H4 (cell line): ENCODE measurements around the gene NOL4L. TPM values are rescaled to one million over a fixed set of nuclear protein-coding genes. Genes with fewer than 3 reads are reported as not detected.
"Not testable (repeated sequence)": the region's sequence is repeated elsewhere in the genome, so short reads cannot be mapped to it uniquely, and the experiment has no call there.

ENCODE experiments used
- DNase-seq: peaks from one replicate; pipeline ENCODE4 v3.0.0-alpha.2; 2015; ENCODE audit warnings: low spot score
- total RNA-seq: library from RNA; depleted of rRNA; stranded (reverse); fragments of >200 nt; shearing (Covaris generic); gene quantifications from 2 replicates; pipeline ENCODE4 v1.2.3, GENCODE V29; 2014

NOL4L gene
- total RNA-seq, 1 experiment from 2014 or later = 10.6 TPM

DNA sequence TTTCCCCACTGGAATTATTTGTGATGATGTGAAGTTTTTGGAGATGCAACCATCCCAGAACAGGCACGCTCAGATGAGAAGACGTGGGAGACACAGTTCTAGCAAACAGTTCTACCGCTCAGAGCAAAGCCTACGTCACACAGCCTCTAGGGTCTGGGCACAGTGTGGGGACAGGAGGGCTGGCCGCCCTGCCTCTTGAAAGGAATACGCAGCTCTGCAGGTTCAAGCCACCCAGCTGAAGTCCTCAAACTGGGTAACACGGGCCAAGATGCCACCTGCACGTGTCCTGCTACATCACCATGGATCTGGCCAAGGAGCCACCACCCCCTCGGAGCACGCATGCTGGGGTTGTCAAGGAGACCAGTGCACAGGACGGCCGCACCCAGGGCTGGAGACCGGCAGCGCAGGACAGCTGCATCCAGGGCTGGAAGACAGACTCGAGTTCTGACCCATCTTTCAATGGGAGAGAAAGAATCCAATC is 75.0 kb downstream of the NOL4L start:
- DNase-seq = no peak

GRCh38 chr20:32509639-32510066 is 75.5 kb downstream of the NOL4L start:
- DNase-seq = peak; percentile 36

- DNase-seq = no peak
Observed at GRCh38 chr20:32508775-32509119, 76.4 kb downstream of the NOL4L start.

DNA sequence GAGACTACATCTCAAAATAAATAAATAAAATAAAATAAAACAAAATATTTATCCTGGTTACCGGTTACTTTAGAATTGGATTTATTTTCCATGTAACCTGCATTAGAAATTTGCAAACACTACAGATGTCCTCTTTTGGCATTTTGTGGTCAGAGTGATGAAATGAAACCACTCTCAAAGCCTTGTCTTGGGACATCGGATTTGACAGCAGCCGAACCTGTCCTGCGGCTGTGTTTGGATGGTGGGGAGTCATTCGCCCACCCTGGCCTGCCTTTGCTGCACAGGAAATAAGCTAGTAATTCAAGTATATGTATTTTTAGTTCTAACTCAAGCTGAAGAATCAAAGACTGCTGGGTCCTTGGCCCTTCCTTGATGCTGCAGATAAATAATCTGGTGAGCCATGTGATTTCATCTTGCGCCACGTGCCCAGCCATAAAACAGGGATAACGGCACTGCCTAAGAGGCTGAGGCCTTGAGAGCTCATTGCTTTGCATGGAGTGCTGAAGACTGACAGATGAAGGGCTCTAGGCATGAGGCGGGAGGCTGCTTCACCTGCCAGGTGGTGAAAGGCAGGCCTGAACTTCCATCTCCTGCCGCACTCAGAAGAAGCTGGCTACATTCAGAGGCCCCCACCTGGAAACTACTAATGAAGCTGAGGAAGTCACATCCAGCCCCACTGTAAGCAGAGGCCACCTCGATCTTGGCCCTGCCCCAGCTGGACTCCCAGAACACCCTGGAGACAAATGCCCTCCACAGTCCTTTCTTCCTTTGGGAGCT is 76.9 kb downstream of the NOL4L start:
- no peak for DNase-seq

GRCh38 chr20:32506721-32507120 is 78.4 kb downstream of the NOL4L start:
- DNase-seq = no peak

DNA sequence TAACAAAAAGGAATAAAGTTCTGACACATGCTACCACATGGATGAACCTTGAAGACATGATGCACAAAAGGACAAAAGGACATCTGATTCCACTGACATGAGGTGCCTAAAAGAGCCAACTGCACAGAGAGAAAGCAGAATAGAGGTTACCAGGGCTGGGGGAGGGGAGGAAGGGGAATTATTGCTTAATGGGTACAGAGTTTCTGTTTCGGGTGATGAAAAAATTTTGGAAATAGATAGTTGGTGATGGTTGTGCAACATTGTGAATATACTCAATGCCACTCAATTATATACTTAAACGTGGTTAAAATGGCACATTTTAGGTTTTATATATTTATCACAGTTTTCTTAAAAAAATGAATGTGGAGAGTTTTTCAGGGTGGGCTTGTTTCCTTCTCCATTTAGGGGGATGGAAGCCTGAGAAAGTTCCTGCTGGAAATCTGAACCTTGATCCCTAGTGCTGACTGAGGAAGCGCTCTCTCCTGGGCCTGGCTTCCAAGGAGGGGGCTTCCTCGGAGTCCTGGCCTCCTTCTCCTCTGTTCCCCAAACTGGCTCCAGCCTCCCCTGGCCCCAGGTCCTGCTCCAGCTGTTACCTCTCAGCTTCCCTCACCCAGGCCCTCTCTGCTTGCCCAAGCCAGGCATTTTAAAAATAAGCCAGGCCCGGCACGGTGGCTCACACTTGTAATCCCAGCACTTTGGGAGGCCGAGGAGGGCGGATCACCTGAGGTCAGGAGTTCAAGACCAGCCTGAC is 79.2 kb downstream of the NOL4L start:
- DNase-seq = no peak

DNA sequence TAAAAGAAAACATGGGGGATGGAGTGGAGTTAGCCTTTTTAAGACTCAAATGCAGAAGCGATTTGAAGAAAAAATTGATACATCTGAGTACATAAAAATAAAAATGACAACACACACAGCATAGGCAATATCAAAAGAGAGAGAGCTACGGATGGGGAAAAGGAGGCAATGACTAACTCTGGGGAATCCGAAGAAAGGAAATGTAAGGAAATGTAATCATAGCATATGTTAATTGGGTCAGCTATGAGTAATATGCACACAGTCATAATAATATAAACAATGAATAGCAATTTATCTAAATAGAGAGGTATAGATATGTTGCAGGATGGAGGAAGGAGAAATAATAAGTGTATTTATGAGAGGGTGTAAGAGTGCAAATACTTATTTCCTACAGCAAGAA is 83.4 kb downstream of the NOL4L start:
- DNase-seq = no peak

DNA sequence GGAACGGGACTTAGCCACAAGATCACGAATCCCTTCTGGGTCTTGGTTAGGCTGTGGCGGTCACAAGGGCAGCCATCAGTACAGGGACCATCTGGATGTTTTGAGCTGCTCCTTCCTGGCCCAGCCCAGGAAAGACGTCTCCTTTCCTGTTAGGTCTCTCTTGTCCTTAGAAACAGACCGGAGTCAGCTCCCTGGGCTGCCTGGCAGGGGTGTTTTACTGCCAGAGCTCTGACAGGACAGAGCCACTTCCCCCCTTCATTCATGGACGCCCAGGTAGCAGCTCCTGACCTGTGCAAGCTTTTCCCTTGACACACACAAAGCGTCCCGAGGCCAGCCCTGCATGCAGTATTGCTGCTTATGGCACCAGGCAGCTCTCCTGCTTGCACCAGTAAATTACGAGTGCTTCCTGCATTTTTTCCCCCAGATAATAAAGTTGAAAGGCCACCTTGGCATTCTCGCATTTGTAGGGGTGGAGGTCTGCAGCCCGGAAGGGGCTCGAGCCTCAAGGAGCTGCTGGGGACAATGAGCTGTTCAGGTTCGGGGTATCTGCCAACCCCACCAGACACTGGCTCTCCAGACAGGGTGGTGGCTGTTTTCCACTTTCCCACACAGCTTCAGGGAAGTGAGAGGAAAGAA is 87.4 kb downstream of the NOL4L start:
- no peak for DNase-seq

DNA sequence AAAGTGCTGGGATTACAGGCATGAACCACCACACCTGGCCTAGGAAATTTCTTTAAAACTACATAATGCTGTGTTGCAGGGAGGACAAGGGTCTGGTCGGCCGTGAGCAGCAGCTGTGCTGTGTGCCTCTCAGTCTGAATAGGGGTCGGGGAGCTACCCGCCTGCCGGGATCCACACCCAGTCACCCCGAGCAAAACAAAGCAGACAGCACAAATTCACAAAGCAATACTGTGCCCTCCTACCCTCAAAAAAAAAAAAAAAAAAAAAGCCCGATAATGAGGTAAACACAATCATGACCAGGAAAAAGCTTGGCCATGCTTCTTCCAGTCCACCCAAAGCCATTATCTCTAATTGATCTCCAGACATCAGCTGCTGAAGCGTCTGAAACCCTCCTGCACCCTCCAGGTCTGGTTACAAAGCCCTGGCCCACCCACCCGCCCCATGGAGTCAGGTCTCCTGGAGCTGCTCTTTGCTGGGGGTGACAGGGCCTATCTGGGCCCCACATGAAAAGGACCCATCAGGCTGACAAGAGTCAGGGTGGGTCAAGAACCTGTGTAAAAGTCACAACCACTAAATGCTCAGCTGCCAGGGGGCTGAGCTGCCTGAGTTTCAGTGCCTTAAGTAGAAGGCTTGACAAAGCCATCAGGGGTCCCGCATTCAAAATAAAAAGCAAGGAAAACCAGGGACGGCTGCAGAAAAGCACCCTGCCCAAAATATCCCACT is 88.2 kb downstream of the NOL4L start:
- no peak for DNase-seq

- DNase-seq = no peak
Observed at GRCh38 chr20:32495949-32496348, 89.2 kb downstream of the NOL4L start.

DNA sequence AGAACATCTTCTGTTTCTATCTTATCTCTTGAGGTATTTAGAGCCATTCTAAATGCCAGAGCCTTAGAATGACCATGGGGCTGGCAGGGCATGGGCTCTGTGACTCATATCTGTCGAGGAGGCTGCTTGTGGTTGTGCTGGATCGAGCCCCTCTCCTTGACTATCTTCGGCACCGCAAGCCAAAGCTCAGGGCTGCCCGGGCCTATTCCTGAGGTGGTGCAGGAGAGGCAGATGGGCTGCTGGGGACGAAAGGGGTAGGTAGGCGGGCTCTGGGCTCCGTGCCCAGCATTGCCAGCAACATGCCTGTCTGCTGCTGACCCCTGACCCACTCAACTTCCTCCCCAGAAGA is 89.9 kb downstream of the NOL4L start:
- DNase-seq = no peak

DNA sequence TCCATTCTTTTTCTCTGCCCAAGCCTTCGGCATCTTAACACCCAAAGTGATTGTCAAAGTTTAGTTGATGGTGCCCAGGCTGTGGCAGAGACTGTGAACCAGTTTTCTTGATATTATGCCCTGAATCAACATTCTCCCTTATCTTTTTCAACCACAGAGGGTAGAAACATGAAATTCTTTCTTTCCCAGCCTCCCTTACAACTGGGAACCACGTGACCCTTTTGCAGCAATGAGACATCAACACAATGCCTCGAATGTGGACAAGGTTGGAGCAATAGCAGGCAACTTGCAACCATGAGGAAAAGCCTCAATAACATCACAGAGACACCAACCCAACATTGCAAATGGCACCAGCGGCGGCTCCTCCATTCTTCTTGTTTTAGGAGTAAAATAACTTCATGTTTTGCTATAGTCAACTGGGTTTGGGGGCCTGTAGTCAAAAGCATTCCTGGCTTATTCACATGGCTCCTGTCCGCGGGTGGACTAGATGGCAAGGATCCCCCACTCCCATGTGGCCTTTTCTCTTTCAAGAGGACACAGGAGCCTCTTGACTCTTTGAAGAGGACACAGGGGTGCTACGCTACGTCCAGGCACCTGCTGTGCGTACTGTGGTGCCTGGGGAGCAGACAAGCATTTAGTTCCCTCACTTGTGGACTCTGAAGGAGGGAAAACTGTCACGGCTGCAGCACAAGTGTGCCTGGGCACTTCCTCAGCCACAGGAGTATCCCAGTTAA is 90.5 kb downstream of the NOL4L start:
- no peak for DNase-seq

- DNase-seq = no peak
Observed at GRCh38 chr20:32493356-32493755, 91.8 kb downstream of the NOL4L start.

- DNase-seq = not testable (repeated sequence)
Observed at GRCh38 chr20:32491764-32492151, 93.4 kb downstream of the NOL4L start.

DNA sequence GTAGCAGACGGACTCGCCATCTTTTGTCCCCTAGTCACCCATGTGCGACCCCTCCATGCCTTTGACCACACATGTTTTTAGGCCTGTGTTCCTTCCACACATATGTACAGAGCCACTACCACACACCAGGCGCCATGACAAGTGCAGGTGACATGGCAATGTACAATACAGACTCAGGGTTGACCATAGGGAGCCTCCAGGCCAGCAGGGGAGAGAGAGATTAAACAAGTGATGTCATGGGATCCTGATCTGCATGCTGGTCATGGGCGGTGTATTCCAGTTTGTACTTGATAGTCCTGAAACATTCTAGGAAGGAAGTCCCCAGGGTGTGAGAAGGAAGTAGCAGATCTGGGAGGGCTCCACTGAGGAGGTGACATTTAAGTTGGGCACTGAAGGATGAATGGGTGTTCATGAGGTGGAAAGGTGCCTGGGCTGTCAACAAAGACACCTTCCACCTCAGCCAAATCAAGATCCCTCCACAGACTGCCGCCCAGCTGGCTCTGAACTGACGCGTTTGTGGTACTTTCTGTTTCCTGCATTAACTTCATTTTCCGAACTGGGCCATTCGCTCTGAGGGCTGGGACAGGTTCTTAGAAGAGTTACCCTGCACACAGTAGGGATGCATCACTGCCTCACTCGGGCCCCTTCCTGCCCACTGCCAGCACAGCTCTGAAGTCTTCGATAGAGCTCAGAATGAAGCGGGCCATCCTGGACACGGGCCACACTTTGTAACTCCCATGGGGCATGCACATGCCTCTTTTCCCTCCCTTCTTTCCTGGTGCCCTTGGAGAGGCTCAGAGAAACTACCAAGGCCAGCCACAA is 94.0 kb downstream of the NOL4L start:
- DNase-seq = no peak

GRCh38 chr20:32488066-32488838 is 96.9 kb downstream of the NOL4L start:
- no peak for DNase-seq

DNA sequence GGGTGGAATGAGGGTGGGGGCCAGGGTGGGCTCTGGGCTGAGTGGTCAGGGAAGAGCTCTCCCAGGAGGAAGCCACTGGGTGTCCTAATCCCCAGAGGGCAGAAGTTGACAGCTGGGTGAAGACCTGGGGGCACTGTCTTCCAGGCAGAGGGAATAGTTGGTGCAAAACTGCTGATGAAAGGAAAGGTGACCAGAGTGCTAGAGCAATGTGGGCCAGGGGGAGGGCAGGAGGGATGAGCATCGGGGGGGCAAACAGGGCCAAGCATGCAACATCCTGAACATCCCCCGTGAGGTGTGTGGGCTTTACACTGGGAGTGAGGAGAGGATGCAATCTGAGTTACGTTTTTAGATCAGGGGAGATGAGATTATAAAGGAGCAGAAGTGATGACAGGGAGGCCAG is 97.8 kb downstream of the NOL4L start:
- no peak for DNase-seq

DNA sequence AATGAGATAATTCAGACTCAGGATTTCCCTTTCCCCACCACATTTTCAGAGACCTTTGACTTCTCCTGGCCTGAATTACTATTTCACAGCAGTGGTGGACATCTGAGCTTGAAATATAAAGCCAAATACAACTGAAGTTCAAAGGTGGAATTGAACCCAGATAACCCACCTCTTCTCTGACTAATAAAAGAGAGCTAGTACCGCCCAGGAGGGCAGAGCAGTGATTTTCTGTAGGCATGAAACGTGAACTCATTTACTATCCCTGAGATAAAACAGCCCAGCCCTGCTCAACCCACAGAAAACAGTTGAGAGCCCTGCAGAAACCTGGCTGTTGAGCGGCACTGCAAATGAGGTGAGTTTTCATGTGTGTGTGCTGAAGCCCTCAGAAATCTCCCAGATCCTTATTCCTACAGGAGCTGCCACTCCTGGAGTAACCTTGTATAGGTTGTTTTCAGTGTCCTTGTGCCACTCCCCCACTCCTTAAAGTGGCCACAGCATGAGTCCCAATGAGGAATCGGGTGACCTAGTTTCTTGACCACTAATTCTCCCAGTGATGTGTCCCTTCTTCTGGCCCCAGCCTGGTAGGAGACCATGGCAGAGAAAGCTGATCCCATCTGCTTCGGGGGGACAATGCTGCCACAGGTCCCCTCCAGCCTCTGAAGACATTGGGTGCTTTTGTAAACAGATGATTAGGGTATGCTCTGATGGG is 99.2 kb downstream of the NOL4L start:
- DNase-seq = no peak
